ENCODE measurements around the gene DTNA. TPM values are rescaled to one million over a fixed set of nuclear protein-coding genes. Genes with fewer than 3 reads are reported as not detected.

DTNA gene
- total RNA-seq, 4 donors from 2014 or later = 110 to 254 (median 204) TPM

DNA sequence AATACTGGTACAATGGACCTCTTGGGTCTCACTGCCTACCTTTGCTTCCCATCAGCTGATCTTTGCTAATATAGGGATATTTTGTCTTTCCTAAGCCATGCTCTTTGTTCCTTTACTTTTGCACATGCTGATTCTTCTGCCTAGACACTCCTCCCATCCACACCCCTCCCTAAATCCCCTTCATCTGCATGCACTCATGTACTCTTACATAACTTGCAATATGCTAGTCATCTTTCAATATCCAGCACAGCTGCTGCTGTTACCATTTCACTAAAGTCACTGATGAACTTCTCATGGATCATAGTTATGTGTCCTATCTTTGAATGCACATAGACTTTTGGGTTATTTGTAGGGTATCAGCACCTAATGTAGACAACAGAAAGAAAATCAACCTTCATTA is 18.5 kb upstream of the DTNA start:
- Histone ChIP-seq H3K9me3 (no peaks in the 10 kb centered on the region), H3K27me3 (no peaks in the 10 kb centered on the region), H3K4me3 (no peak overlapping the region), H3K27ac (no peak overlapping the region), H3K4me1 (peaks cover 0 to 34% (median 0%) of the 10 kb centered on the region in 3 donors), H3K36me3 (no peaks in the 10 kb centered on the region)
- no peak for ATAC-seq
- TF ChIP-seq EP300 (IDR thresholded peaks at IDR 0.05) = no peak

- H3K27me3 ChIP-seq = no peaks in the 10 kb centered on the region
- peaks cover 0 to 12% of the 10 kb centered on the region in 2 donors for H3K36me3 ChIP-seq
- 23 to 42% methylated on average over 4 to 5 of the region's 5 CpGs for WGBS, 2 donors (ENCODE audit: low coverage in 1 of 2)
- H3K9me3 ChIP-seq = no peaks in the 10 kb centered on the region
- TF ChIP-seq POLR2A (IDR thresholded peaks at IDR 0.05) (no peak), POLR2AphosphoS5 (IDR thresholded peaks at IDR 0.05) (no peak), EP300 (IDR thresholded peaks at IDR 0.05) (no peak)
- TF ChIP-seq, protein P1, sequence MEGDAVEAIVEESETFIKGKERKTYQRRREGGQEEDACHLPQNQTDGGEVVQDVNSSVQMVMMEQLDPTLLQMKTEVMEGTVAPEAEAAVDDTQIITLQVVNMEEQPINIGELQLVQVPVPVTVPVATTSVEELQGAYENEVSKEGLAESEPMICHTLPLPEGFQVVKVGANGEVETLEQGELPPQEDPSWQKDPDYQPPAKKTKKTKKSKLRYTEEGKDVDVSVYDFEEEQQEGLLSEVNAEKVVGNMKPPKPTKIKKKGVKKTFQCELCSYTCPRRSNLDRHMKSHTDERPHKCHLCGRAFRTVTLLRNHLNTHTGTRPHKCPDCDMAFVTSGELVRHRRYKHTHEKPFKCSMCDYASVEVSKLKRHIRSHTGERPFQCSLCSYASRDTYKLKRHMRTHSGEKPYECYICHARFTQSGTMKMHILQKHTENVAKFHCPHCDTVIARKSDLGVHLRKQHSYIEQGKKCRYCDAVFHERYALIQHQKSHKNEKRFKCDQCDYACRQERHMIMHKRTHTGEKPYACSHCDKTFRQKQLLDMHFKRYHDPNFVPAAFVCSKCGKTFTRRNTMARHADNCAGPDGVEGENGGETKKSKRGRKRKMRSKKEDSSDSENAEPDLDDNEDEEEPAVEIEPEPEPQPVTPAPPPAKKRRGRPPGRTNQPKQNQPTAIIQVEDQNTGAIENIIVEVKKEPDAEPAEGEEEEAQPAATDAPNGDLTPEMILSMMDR (IDR thresholded peaks at IDR 0.05) = no peak
- H3K4me3 ChIP-seq = no peak overlapping the region
- H3K4me1 ChIP-seq = peaks cover 0 to 34% (median 0%) of the 10 kb centered on the region in 3 donors
- H3K27ac ChIP-seq = no peak overlapping the region
- ATAC-seq = no peak
These were observed 15.4 kb upstream of the DTNA start for GRCh38 chr18:34694591-34695165.

GRCh38 chr18:34695310-34695709 is 14.8 kb upstream of the DTNA start:
- Histone ChIP-seq H3K27me3 (no peaks in the 10 kb centered on the region), H3K4me1 (peaks cover 0 to 35% (median 0%) of the 10 kb centered on the region in 3 donors), H3K4me3 (no peak overlapping the region), H3K9me3 (no peaks in the 10 kb centered on the region), H3K36me3 (peaks cover 0 to 12% of the 10 kb centered on the region in 2 donors), H3K27ac (no peak overlapping the region)
- WGBS, 2 donors (ENCODE audit: low coverage in 1 of 2) = 54 to 71% methylated on average over 2 to 3 of the region's 5 CpGs
- TF ChIP-seq POLR2AphosphoS5 (IDR thresholded peaks at IDR 0.05) = no peak
- TF ChIP-seq, protein P1 (IDR thresholded peaks at IDR 0.05) = no peak
- TF ChIP-seq POLR2A (IDR thresholded peaks at IDR 0.05) = no peak
- no peak for TF ChIP-seq EP300 (IDR thresholded peaks at IDR 0.05)
- no peak for ATAC-seq

DNA sequence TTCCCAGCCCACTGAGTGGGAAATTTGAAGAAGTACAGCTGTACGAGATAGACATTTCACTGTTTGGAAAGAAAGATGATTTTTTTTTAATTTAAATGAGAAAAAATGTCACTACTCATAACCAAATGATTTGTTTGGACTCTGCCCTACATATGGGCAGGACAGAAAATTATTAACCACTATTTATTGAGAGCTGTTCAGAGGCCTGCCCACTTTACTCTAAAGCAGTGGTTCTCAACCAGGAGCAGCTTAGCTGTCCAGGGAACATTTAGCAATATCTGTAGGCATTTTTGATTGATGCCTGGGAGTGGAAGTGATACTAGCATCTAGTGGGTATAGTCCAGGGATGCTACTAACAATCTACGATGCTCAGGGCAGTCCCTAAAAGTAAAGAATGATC is 13.4 kb upstream of the DTNA start:
- H3K27ac ChIP-seq = no peak overlapping the region
- TF ChIP-seq EP300 (IDR thresholded peaks at IDR 0.05) = no peak
- no peak for TF ChIP-seq POLR2AphosphoS5 (IDR thresholded peaks at IDR 0.05)
- no peak for TF ChIP-seq POLR2A (IDR thresholded peaks at IDR 0.05)
- TF ChIP-seq, protein P1 (IDR thresholded peaks at IDR 0.05) = no peak
- H3K4me3 ChIP-seq = no peak overlapping the region
- H3K9me3 ChIP-seq = no peaks in the 10 kb centered on the region
- H3K4me1 ChIP-seq = peaks cover 0 to 43% (median 0%) of the 10 kb centered on the region in 3 donors
- WGBS, 2 donors (ENCODE audit: low coverage in 1 of 2) = 86 to 92% methylated on average over 1 to 2 of the region's 2 CpGs
- ATAC-seq = no peak
- H3K36me3 ChIP-seq = peaks cover 0 to 12% of the 10 kb centered on the region in 2 donors
- no peaks in the 10 kb centered on the region for H3K27me3 ChIP-seq

GRCh38 chr18:34697233-34697632 is 12.9 kb upstream of the DTNA start:
- Histone ChIP-seq H3K36me3 (peaks cover 0 to 12% of the 10 kb centered on the region in 2 donors), H3K27ac (no peak overlapping the region), H3K27me3 (no peaks in the 10 kb centered on the region), H3K4me3 (no peak overlapping the region), H3K4me1 (peaks cover 0 to 41% (median 0%) of the 10 kb centered on the region in 3 donors), H3K9me3 (no peaks in the 10 kb centered on the region)
- 77 to 100% methylated on average over 1 of the region's 1 CpG for WGBS, 2 donors (ENCODE audit: low coverage in 1 of 2)
- no peak for ATAC-seq
- TF ChIP-seq, protein P1 (IDR thresholded peaks at IDR 0.05) = no peak
- no peak for TF ChIP-seq EP300 (IDR thresholded peaks at IDR 0.05)
- no peak for TF ChIP-seq POLR2A (IDR thresholded peaks at IDR 0.05)
- no peak for TF ChIP-seq POLR2AphosphoS5 (IDR thresholded peaks at IDR 0.05)

Data from gastroesophageal sphincter (tissue), 4 donors.